PC-9 (cell line): ENCODE results near the gene SNCA. TPM values are rescaled to one million over a fixed set of nuclear protein-coding genes. Genes with fewer than 3 reads are reported as not detected.

Experiments used
- BruUV-seq: library from RNA; stranded (reverse); fragments of 400-500 nt; replicated peaks from 2 replicates; lab custom pipeline; 2021; lab: Mats Ljungman, UMichigan
- CTCF ChIA-PET: fragments of 300-600 bp; sonication (Branson Sonifier 250); formaldehyde crosslinking; loops from one replicate; lab custom pipeline; 2022; ENCODE audit warnings: antibody characterized with exemption; lab: Charles Lee
- POLR2A ChIA-PET: fragments of 300-600 bp; sonication (Branson Sonifier 250); formaldehyde crosslinking; loops from one replicate; lab custom pipeline; 2022; ENCODE audit warnings: antibody characterized with exemption; ENCODE audit not compliant: unreplicated experiment; lab: Charles Lee
- DNase-seq, 2 experiments: peaks; one replicate each; pipeline versions ENCODE4 v3.0.0 to v3.0.0-alpha.2; 2015 to 2022; ENCODE audit warnings: mixed read lengths in 1 of 2
- H2AFZ ChIP-seq: fragments of 200-600 bp; sonication (generic); 2 replicates; pipeline ENCODE4 v1.8.1; 2017; ENCODE audit warnings: antibody characterized with exemption
- H3F3A ChIP-seq: fragments of 200-600 bp; sonication (generic); 2 replicates; pipeline ENCODE4 v1.8.1; 2017; ENCODE audit warnings: antibody characterized with exemption, mild to moderate bottlenecking, low read depth; ENCODE audit not compliant: insufficient read depth
- H3K27ac ChIP-seq: fragments of 200-600 bp; sonication (generic); 2 replicates; pipeline ENCODE4 v1.6.1; 2016; ENCODE audit warnings: mixed run types
- H3K27me3 ChIP-seq: fragments of 200-600 bp; sonication (generic); 2 replicates; pipeline ENCODE4 v1.6.1; 2016; ENCODE audit warnings: low read depth, mixed run types; ENCODE audit not compliant: insufficient read depth
- H3K36me3 ChIP-seq: fragments of 200-600 bp; sonication (generic); 2 replicates; pipeline ENCODE4 v1.6.1; 2016; ENCODE audit warnings: low read depth, mixed run types
- H3K4me1 ChIP-seq: fragments of 200-600 bp; sonication (generic); replicated peaks from 2 replicates; pipeline ENCODE4 v1.6.1; 2016; ENCODE audit warnings: mixed run types; ENCODE audit not compliant: insufficient read depth
- H3K4me2 ChIP-seq: fragments of 200-600 bp; sonication (generic); 2 replicates; pipeline ENCODE4 v1.6.1; 2017; ENCODE audit warnings: mixed run types
- H3K4me3 ChIP-seq: fragments of 200-600 bp; sonication (generic); 2 replicates; pipeline ENCODE4 v1.6.1; 2016; ENCODE audit warnings: mixed run types
- H3K79me2 ChIP-seq: fragments of 200-600 bp; sonication (generic); 2 replicates; pipeline ENCODE4 v1.6.1; 2017; ENCODE audit warnings: low read depth, mixed run types
- H3K9me2 ChIP-seq: fragments of 200-600 bp; sonication (generic); 2 replicates; pipeline ENCODE4 v1.8.1; 2017; ENCODE audit warnings: mild to moderate bottlenecking; ENCODE audit not compliant: insufficient read depth
- H3K9me3 ChIP-seq: fragments of 200-600 bp; sonication (generic); 2 replicates; pipeline ENCODE4 v1.8.1; 2016; ENCODE audit warnings: low read depth; ENCODE audit not compliant: insufficient read depth
- H4K20me1 ChIP-seq: fragments of 200-600 bp; sonication (generic); 2 replicates; pipeline ENCODE4 v1.8.1; 2017; ENCODE audit not compliant: insufficient read depth
- EZH2 ChIP-seq: fragments of 200-600 bp; sonication (generic); IDR thresholded peaks from 2 replicates; pipeline ENCODE4 v1.8.0; 2017; ENCODE audit warnings: antibody characterized with exemption, low read depth
- intact Hi-C: fragments of 100-400 bp; cut with micrococcal nuclease; formaldehyde crosslinking; loops from one replicate; pipeline ENCODE4 v1.10.0; 2022; ENCODE audit not compliant: unreplicated experiment
- total RNA-seq: library from RNA; stranded (reverse); gene quantifications from 2 replicates; pipeline ENCODE4 v1.2.3, GENCODE V29; 2021
- TF ChIP-seq, protein P1 (sequence below): fragments of 200-600 bp; sonication (generic); conservative IDR thresholded peaks from 2 replicates; pipeline ENCODE4 v1.6.1; 2017; ENCODE audit warnings: mixed run types, antibody characterized with exemption, mild to moderate bottlenecking, moderate library complexity

Gene SNCA
- total RNA-seq, 1 experiment from 2014 or later = 4.8 TPM

DNA sequence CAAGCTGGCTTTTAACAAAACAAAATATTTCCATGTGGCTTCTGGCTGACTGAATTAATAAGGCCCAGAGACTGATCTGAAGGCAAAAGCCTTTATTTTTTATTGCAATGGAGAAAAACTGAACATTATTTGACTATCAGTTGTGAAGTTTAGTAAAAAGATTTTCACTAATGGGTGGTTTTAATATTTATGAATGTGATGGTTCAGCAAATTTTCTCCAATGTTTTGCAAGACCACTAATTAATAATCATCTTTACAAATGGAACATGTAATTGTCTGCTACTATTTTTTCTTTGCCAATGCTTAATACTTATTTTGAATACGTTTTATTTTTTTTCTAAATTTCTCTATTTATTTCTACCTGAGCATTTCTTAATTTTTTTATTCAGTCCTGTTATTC, 90.6 kb downstream of the SNCA start:
- intact Hi-C loops = no loop called here
- Histone ChIP-seq H3K4me1 (no peaks in the 10 kb centered on the region), H3K4me3 (no peak overlapping the region), H2AFZ (no peak overlapping the region), H3K27ac (no peak overlapping the region), H4K20me1 (no peaks in the 10 kb centered on the region), H3K9me3 (no peaks in the 10 kb centered on the region), H3K27me3 (no peaks in the 10 kb centered on the region), H3K9me2 (no peaks in the 10 kb centered on the region), H3K4me2 (no peak overlapping the region), H3F3A (no peaks in the 10 kb centered on the region), H3K79me2 (no peaks in the 10 kb centered on the region), H3K36me3 (no peaks in the 10 kb centered on the region)
- BruUV-seq = no TSS peak
- POLR2A ChIA-PET = interaction anchor here (0.7 kb wide), 1 partner anchor 36 kb away, joined by 4 read pairs; no protein-coding TSS in a partner anchor
- CTCF ChIA-PET = no interaction called here
- TF ChIP-seq, protein P1, sequence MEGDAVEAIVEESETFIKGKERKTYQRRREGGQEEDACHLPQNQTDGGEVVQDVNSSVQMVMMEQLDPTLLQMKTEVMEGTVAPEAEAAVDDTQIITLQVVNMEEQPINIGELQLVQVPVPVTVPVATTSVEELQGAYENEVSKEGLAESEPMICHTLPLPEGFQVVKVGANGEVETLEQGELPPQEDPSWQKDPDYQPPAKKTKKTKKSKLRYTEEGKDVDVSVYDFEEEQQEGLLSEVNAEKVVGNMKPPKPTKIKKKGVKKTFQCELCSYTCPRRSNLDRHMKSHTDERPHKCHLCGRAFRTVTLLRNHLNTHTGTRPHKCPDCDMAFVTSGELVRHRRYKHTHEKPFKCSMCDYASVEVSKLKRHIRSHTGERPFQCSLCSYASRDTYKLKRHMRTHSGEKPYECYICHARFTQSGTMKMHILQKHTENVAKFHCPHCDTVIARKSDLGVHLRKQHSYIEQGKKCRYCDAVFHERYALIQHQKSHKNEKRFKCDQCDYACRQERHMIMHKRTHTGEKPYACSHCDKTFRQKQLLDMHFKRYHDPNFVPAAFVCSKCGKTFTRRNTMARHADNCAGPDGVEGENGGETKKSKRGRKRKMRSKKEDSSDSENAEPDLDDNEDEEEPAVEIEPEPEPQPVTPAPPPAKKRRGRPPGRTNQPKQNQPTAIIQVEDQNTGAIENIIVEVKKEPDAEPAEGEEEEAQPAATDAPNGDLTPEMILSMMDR = no peak
- TF ChIP-seq EZH2 = no peak
- no peak for DNase-seq

DNA sequence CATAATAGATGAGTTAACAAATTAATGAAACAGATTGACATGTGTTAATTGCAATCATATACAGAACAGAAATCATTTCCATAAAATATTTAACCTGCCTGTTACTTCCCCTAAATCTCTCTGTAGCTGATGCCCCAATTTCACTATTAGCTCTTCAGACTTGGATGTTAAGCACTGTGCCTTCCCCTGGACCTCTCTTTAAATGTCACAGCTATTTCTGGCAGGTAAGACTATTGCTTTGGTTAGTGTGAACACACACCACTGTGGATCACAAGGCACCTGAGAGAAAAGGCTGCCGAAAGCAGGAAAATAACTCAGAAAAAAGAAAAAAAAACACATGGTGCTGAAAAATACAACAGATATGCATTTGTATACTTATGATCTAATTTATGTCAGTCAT, 91.3 kb downstream of the SNCA start:
- H3K4me2 ChIP-seq = no peak overlapping the region
- POLR2A ChIA-PET = interaction anchor here (0.6 kb wide), 1 partner anchor 1796 kb away, joined by 4 read pairs; no protein-coding TSS in a partner anchor

DNA sequence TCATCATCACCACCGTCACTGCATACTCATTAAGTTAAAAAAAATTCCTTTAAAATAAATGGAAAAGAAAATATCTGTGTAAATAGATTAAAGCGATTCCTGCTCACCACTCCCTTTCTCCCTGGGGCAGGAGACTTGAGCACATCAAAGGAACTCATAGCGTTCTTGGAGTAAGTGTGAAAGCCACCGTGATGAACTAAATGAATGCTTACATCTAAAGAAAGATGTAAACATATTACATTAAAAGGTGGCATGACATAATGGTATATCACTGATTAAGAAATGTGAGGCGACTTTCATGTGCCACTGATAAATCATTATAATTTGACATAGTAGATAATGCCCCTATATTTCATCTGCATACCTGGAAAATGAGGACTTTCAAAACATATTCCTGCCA, 92.0 kb downstream of the SNCA start:
- Histone ChIP-seq H3K27ac (no peak overlapping the region), H3K9me2 (no peaks in the 10 kb centered on the region), H3K4me2 (no peak overlapping the region), H3K36me3 (no peaks in the 10 kb centered on the region), H3K79me2 (no peaks in the 10 kb centered on the region), H3F3A (no peaks in the 10 kb centered on the region), H3K4me1 (no peaks in the 10 kb centered on the region), H3K9me3 (no peaks in the 10 kb centered on the region), H4K20me1 (no peaks in the 10 kb centered on the region), H3K27me3 (no peaks in the 10 kb centered on the region), H2AFZ (no peak overlapping the region), H3K4me3 (no peak overlapping the region)
- TF ChIP-seq, protein P1 = no peak
- no peak for TF ChIP-seq EZH2
- no peak for DNase-seq
- BruUV-seq = no TSS peak
- POLR2A ChIA-PET = no interaction called here
- intact Hi-C loops = no loop called here
- CTCF ChIA-PET = no interaction called here

More for the DNA sequence above, 91.3 kb downstream of the SNCA start:
- Histone ChIP-seq H3K27ac (no peak overlapping the region), H3K4me1 (no peaks in the 10 kb centered on the region), H3F3A (no peaks in the 10 kb centered on the region), H3K36me3 (no peaks in the 10 kb centered on the region), H3K79me2 (no peaks in the 10 kb centered on the region), H3K27me3 (no peaks in the 10 kb centered on the region), H3K9me3 (no peaks in the 10 kb centered on the region), H3K4me3 (no peak overlapping the region), H4K20me1 (no peaks in the 10 kb centered on the region), H2AFZ (no peak overlapping the region), H3K9me2 (no peaks in the 10 kb centered on the region)
- no TSS peak for BruUV-seq
- intact Hi-C loops = no loop called here
- DNase-seq = no peak
- CTCF ChIA-PET = no interaction called here
- TF ChIP-seq, protein P1 = no peak
- no peak for TF ChIP-seq EZH2
